NCI-H2227 (cell line): ENCODE measurements around the gene STUM.

Experiments
- DNase-seq: peaks from one replicate; lab custom pipeline; 2025; ENCODE audit not compliant: unreplicated experiment; lab: John Stamatoyannopoulos, UW

STUM gene

DNA sequence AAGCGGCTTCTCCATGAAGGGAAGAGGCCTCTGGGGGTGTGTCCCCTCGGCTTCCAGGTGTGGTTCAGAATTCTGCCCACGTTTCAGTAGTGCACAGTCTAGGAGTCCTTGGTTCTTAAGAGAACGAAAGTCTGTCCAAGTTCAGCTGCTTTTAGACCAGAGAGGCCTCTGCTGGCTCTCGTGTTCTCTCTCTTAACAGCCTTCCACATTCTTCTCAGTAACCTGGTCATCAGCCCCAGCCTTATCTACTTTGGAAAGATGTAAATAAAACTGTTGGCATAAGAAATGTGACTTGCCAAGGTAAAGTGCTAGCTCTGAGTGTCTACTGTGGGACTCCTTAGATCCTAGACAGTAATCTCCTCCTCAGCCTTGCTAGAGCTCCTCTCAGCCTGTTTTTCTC lies 15.3 kb upstream of the STUM start:
- no peak for DNase-seq

DNA sequence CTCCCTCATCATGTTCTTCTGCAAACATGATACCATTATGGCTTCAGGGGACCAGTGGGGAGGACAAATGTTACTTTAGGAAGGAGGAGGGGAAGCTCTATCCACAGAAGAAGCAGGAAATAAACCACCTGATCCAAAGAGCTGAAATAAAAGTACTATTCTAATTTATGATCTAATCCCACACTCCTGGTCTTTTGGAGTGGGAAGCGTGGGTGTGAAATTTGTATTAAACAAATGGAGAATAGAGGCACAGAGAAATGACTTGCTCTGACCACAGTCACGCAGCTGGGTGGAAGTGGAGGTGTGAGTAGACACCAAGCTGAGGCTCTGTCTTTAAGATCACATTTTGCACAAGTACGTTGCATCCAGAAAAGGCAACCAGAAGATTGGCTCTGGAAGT lies 14.5 kb upstream of the STUM start:
- no peak for DNase-seq

DNA sequence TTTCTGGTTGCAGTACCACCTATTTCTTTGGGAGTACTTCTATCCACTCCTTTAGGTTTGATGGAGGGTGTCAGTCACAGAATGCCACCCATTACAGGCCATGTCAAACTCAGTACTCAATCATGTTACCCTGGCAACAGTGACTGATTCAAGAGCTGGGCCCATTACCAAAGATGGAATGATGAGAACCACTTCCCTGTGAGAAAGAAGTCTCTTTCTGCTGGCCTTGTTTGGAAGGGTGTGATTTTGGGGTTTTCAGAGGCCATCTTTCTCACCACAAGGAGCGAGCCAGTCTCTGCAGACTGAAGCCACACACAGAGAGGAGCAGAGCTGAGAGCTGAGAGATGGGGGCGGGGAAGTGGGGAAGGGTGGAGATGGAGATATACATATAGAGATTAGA lies 13.9 kb upstream of the STUM start:
- DNase-seq: no peak

DNA sequence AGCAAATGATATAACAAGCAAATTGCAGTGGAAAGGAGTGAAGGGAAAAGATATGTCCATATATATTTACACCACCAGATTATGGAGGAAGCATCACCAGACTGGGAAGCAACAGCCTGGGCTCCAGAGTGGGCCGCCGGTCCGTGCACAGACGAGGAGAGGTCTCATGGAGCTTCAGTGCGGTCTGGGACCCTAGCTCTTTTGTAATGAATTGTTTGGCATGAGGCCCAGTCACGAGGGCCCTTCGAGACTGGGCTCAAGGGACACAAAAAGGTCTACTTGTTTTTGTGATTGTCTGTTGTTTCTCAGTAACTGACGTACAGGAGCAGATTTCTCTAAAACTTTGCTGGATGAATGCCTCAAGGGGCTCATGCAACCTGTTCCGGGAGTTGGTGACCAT lies 12.9 kb upstream of the STUM start:
- DNase-seq: no peak

DNA sequence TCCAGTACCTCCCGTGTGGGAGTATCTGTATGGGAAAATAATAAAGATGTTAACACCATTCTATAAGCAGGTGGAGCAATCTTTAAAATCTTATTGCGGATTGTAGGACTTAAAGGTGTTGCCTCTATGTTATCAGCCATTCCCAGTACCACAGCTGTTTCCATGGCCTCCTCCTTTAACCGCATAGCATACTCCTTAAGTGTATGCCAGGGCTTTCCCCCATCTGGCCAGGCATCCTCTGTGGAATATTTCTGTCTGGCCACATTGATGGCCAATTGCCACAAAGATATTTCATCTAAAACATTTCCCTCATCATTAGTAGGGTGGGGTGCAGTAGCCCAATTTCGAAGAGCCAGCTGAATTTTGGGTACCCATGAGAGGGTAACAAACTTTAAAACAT lies 7.3 kb upstream of the STUM start:
- no peak for DNase-seq

DNA sequence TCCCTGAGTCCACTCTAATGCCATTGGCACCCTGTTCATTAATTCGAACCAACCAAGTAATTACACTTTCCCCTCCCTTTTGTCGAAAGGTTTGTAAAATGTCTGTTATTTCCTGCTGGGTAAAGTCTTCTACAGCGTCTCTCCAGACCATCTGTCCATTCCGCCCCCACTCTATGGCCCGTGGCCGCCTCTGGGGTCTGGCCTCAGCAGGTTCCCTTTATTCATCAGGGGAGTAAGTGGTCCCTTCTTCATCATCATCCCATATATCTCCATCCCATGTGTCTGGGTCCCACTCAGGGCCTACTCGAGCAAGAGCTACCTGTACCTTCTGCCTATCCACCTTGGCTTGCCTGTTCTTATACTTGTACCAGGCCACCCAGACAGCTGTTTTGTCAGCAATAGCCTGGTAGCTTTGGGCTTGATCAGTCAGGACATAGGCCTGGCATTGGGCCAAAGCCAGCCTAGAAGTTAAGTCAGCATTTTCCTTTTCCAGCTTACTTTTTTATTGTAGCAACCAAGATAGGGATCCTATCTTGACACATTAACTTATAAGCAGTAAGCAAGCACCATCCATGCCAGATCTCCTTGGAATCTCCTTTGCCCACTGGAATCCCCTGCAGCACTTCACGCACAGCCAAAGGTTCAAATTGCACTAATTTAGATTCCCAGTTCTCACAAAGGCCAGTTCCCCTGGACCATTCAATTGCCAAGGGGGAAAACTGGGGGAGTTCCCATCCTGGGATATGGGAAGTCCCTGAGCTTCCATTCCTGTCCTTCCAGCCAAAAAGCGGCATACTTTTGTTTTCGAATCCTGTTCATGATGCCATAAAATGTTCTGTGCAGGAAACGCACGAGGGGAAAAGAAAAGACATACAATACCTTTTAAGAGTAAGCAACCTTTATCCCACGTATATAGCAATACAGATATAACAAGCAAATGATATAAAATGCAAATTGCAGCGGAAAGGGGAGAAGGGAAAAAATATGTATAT lies 6.6 kb upstream of the STUM start:
- DNase-seq: no peak

DNA sequence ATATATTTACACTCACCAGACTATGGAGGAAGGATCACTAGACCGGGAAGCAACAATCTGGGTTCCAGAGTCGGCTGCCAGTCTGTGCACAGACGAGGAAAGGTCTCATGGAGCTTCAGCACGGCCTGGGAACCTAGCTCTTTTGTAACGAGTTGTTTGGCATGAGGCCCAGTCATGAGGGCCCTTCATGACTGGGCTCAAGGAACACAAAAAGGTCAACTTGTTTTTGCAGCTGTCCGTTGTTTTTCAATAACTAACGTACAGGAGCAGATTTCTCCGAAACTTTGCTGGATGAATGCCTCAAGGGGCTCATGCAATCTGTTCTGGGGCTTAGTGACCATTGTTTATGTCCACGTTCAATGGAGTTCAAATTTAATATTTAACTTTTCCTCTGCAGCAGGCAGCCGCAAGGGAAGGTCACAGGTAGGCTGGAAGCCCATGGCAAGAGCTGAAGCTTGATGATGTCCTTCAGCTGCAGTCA lies 5.9 kb upstream of the STUM start:
- no peak for DNase-seq

DNA sequence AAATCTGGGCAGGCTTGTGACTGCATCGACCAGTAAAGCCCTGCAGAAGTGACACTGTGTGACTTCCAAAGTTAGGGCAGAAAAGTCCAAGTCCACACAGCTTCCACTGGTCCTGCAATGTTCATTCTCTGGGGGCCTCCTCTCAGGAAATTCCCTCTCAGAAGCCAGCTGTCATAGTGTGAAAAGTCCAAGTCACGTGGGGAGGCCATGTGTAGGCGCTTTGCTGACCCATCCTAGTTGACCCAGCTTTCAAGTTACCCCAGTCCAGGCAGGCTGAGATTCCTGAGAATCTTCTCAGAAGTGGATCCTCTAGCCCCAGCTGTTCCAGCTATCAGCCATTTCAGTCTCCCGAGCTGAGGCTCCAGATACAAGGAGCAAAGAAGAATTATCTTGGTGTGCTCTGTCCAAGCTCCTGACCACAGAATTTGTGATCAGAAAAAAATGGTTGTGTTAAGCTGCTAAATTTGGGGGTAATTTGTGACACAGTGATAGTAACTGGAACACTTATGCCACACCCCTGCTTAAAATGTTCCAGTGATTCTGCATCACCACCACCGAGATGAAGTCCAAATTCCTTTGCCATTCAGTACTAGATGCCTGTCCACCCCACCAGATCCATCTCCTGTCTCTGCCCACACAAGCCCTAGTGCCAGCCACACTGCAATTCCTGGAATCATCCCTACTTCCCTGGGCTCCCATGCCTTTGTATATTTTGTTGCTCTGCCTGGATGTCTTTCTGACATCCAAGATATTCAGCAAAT lies 2.5 kb upstream of the STUM start:
- DNase-seq: no peak

DNA sequence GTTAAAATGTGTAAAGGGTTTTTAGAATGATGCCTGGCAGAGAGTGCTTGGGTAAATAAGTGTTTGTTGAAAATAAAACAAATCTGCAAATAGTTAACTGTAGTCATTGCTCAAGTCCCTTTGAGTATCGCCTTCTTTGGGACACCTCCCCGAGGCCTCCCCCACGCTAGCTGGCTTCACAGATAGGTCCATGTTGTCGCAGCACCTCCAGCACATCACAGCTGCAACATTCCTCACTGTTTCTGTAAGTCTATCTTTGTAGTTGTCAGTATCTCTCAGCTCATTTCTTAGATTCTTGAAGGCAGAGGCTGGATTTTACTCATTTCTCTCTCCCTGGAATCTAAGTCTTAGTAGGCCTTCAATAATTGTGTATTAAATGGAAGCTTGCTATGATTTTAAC lies 1.6 kb upstream of the STUM start:
- DNase-seq: no peak

DNA sequence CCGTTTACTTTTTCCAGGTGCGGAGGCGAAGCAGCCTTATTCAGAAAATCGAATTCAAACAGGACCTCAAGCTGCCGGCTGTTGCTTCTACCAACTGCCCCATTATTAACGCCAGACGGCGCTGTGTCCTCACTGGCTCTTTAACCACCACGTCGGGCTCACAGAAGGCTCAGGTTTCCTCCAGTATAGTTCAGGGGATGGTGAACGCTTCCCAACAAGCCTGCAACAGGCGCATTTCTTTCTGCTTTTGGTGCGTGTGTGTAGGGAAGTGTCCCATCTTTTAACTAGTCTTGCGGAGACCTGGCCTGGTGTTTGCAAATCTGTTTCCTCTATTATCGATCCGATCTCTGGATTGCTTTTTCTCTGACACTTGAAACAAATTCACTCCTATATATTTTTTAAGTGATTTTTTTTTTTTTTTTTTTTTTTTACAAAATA lies 791 bp upstream of the STUM start:
- DNase-seq: peak; percentile 91

DNA sequence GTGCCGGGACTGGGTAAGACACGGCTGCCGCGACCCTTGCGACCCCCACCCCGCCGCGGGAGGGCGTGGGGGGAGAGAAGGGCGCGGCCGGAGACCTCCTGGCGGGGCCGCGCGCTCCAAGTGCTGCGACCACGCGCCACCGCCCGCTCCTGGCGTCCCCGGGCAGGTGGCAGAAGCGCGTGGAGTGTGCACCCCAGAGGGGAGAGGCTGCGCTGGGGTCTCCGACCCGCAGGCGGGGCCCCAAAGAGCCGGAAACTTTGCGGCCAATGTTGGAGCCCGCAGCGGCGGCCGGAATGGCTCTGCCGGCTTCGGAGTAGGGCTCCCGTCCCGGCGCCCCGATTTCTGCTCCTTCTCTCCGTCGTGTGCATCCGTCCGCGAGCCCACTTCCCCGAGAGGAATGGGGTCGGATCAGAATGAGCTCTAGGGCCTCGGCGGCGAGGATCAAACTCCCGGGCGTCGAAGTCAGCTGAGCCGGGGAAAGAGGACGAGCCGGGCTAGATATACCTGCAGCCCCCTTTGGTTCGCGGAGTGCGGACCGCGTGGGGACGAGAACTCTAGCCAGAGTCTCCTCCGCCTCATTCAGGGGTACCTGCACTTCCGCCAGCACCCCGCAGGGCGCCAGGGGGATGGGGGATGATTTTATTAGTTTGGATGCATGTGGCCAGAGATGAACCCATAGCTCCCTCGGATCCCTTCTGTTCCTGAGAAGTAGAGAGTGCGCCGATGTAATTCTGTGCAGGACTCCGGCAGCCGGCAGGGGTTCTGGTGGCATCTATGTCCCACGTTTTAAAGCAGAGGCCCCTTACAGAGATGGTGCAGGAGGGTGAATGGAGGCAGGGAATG lies 751 bp downstream of the STUM start:
- no peak for DNase-seq

DNA sequence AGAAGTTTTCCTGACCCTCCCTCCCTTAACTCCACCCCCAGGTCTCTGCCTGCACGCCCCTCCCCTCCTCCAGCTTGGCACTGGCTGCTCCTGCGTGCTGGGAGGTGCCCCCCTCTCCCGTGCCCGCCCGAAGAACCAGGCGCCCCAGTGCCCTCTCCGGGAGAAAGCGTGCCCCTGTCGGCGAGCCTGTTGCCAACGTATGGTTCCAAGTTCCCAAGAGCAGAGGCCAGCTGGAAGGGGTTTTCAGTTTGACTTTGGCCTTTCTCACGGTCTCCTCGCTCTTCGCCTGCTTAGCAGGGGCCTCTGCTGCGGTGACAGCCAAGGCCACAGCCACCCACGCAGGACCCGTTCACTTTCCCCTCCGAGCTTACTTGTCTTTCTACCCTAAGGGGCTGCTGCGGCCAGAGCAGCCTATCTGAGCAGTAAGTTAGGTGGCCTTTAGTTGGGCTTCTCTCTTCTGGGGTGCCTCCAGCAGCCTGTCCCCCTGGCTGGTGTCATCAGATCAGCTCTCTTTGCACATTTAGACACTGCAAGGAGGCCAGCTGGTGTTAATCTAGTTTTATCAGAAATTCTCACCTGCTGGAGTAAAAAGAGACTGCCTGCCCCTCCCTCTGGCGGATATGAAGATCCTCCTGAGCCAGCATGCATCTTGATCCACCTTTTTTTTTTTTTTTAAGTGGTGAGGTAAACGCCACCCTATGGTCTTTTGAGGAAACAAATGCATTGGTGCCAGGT lies 1.5 kb downstream of the STUM start:
- DNase-seq: peak; percentile 14

DNA sequence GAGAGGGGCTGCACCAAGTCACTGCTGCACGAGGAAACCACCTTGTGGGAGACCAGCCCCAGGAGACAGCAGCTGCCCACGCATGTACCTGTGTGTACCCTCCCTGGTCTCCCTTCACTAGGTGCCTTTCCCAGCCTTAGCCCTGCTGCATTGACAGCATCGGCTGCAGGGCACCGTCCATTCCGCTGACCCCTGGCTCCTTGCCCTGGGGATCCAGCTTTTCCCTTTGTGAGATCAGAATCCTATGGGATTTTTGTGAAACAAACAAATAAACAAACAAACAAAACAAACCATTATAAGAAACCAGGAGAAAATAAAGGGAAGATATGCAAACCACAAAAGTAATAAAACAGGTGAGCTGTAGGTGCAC lies 2.1 kb downstream of the STUM start:
- no peak for DNase-seq

DNA sequence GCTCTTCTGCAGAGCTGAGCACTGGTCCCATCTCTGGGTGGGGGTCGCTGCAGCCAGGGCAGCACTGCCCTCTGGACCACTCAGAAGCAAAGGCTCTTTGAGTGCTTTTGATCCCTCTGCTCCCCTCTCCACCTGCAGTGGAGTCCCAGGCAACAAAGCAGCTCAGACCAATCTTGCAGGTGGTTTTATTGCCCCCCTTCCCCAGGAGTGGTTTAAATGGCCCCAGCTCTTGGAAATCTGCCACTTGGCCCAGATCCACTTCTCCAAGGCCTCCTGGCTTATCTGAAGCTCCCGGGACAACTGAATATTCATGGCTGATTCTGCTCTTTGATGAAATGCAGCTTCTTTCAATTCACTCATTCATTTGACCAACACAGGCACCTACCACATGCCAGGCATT lies 2.7 kb downstream of the STUM start:
- no peak for DNase-seq

DNA sequence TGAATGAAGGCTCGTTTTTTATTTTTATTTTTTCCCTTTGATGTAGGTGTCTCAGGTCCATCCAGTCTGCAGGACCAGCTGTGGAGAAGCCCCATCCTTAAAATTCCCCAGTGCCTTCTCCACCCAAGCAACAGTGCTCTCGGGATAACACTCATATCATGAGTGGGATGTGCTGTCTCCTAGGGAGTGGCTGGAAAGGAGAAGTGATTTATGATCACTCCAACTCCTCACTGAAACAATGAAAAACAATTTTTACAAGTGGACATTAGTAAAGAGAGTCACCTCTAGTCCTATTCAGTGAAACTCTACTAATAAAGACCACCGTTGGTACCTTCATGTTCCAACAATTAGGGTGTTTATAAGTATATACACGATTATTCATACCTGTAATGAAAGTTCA lies 3.5 kb downstream of the STUM start:
- DNase-seq: no peak

DNA sequence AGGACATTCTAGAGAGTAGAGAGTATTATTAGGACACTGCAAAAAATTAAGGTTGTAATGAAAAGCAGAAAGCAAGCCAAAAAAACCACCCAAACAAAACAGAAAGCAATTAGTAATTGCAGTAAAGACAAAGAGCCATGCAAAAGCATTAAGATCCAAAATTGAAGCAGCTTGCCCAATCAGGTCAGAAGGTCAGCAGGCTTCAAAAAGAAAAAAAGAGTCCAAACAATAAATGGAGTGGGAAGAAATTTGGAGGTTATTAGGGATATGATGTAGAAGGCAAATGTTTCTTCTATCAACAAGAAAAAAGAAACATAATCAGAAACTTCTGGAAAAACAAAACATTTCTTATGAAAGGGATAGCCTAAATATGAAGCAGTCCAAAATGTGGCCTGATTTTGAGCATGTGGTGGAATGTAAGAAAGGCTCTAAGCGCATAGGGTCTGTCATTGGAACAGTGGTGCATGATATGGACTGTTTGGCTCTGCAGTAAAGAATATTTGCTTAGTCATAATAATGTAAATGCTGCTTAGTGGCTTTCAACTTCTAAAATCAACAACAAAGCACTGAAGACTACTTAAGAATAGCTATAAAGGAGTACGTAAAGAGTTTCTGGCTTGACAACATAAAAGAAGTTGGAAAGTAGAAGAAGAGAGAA lies 4.8 kb downstream of the STUM start:
- DNase-seq: no peak

DNA sequence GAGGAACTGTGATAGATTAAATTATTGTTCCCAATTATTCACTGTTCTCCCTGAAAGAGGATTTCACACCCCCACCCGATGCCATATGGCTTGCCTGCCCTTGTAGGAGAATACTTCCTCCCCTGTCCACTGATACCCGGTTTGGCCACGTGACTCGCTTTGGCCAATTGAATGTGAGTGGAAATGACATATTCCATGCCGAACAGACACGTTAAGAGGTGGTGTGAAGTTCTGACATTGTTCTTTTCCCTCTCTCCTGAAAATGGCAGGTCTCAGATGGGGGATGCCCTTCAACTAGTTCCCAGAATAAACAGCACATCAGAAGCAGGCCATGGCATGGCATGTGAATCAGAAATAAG lies 5.3 kb downstream of the STUM start:
- DNase-seq: no peak

DNA sequence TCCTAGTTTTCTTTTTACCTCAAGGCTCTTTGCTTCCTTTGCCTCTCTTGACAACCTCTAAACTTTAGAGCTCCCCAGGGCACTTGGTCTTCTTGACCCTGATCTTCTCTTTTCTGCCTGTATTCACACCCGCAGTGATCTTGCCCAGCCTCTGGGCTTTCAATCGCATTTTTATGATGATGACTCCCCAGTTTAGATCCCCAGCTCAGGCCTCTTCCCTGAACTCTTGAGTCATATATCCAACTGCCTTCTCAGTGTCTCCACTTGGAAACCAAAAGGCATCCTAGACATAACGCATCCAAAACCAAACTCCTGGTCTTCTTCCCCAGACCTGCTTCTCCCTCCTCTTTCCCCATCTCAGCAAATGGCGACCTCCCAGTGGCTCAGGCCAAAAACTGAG lies 6.5 kb downstream of the STUM start:
- DNase-seq: no peak

DNA sequence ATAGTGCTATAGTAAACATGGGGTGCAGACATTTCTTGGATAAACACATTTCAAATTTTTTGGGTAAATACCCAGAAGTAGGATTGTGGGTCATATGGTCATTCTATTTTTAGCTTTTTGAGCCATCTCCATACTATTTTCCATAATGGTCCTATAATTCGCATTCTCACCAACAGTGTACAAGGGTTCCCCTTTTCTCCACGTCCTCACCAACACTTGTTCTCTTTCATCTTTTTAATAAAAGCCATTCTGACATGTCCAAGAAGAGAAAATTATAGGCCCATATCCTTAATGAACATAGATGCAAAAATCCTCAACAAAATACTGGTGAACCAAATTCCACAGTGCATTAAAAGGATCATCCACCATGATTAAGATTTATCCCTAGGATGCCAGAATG lies 8.9 kb downstream of the STUM start:
- no peak for DNase-seq

DNA sequence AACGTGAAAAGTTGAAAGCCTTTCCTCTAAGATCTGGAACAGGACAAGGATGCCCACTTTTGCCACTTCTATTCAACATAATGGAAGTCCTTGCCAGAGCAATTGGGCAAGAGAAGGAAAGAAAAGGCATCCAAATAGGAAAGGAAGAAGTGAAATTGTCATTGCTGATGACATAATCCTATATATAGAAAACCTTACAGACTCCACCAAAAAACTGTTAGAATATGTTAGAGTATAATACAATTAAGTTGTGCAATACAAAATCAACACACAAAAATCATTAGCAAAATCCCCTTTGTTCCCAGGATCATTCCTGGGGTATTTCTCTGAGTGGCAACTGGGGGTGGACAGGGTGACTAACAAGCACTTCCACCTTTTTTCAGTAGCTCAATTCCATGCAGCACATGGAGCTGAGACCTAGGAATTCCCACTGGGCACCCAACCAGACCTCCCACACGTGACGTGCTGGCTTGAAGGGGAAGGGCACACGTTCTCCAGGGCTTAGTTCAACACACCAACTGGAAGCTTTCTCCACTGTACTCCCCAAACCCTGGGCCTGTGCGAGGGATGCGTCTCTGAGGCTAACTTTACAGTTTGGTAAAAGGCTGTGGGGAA lies 9.6 kb downstream of the STUM start:
- DNase-seq: no peak
